T-helper 17 cell (primary cell): ENCODE results near the gene BNIP2. TPM values are rescaled to one million over a fixed set of nuclear protein-coding genes. Genes with fewer than 3 reads are reported as not detected.
A peak's percentile ranks its signal among the peaks of the same experiment; 100 is the strongest.

Experiments
- ATAC-seq: fragments of 150-1000 bp; cut with Tn5 transposase; 2 replicates; pipeline ENCODE4 v1.10.0; 2021; ENCODE audit warnings: mild to moderate bottlenecking, moderate library complexity
- DNase-seq, 3 donors: peaks; one replicate each; pipeline versions ENCODE4 v3.0.0 to v3.0.0-alpha.2; 2020 to 2021
- H3K9me3 ChIP-seq: one replicate; pipeline ENCODE4 v1.7.0; 2013; ENCODE audit warnings: low read length, mild to moderate bottlenecking; ENCODE audit not compliant: control insufficient read depth, poor library complexity, severe bottlenecking
- H3K27ac Mint-ChIP-seq: one replicate; pipeline ENCODE4 v1.8.0; 2022; ENCODE audit warnings: mild to moderate bottlenecking, moderate library complexity, mixed read lengths
- H3K27me3 Mint-ChIP-seq: one replicate; pipeline ENCODE4 v1.8.0; 2022; ENCODE audit warnings: mixed read lengths
- H3K36me3 Mint-ChIP-seq: one replicate; pipeline ENCODE4 v1.8.0; 2022; ENCODE audit warnings: low read depth, mixed read lengths
- H3K4me1 Mint-ChIP-seq: one replicate; pipeline ENCODE4 v1.8.0; 2022; ENCODE audit warnings: mild to moderate bottlenecking, mixed read lengths
- H3K4me3 Mint-ChIP-seq: one replicate; pipeline ENCODE4 v1.8.0; 2022; ENCODE audit warnings: mild to moderate bottlenecking, moderate library complexity, mixed read lengths
- total RNA-seq, 4 donors: library from RNA in 2 of 4; stranded (reverse) in 2 of 4; gene quantifications; one replicate each; pipeline ENCODE4 v1.2.3 and lab custom pipeline; 2022 to 2026

The BNIP2 gene
- total RNA-seq, 2 donors from 2014 or later = 80.1 to 97.3 TPM

GRCh38 chr15:59680346-59680745 is 8.8 kb downstream of the BNIP2 start:
- H3K9me3 ChIP-seq = no peaks in the 10 kb centered on the region
- DNase-seq (no peak), ATAC-seq (no peak)
- Mint-ChIP-seq H3K4me1 (peaks cover 19% of the 10 kb centered on the region), H3K36me3 (peaks cover 2% of the 10 kb centered on the region), H3K27me3 (no peaks in the 10 kb centered on the region), H3K4me3 (no peak overlapping the region), H3K27ac (peak overlapping the region; percentile 74)

- H3K27me3 Mint-ChIP-seq = no peaks in the 10 kb centered on the region
- peaks cover 2% of the 10 kb centered on the region for H3K36me3 Mint-ChIP-seq
- H3K4me1 Mint-ChIP-seq = peaks cover 12% of the 10 kb centered on the region
- DNase-seq = no peak
- H3K4me3 Mint-ChIP-seq = no peak overlapping the region
- peak overlapping the region; percentile 56 for H3K27ac Mint-ChIP-seq
- ATAC-seq = no peak
- no peaks in the 10 kb centered on the region for H3K9me3 ChIP-seq
Measured at GRCh38 chr15:59678620-59679019, 10.5 kb downstream of the BNIP2 start.

DNA sequence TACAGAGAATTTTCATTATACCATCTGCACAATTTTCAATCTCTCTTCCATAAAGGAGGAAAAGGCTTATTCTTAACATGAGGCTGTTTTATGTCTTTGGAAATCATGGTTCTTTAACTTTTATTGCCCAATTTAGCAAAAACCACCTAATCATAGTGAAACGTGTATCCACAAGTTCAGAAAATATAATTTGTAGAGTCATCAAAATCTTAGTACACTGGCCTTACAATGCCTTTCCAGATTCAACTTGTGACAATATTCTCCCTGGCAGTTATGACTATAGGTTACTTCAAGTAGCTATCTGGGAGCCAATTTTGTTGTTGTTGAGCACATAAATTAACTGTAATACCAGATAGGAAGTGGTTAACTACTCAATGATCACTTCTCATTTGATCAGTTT is 10.9 kb downstream of the BNIP2 start:
- no peaks in the 10 kb centered on the region for H3K9me3 ChIP-seq
- DNase-seq (no peak), ATAC-seq (no peak)
- Mint-ChIP-seq H3K4me3 (no peak overlapping the region), H3K27me3 (no peaks in the 10 kb centered on the region), H3K4me1 (peaks cover 9% of the 10 kb centered on the region), H3K36me3 (peaks cover 2% of the 10 kb centered on the region), H3K27ac (peak overlapping the region; percentile 56)

GRCh38 chr15:59676565-59676964 is 12.6 kb downstream of the BNIP2 start:
- DNase-seq (no peak), ATAC-seq (no peak)
- H3K9me3 ChIP-seq = no peaks in the 10 kb centered on the region
- Mint-ChIP-seq H3K4me3 (no peak overlapping the region), H3K4me1 (peaks cover 5% of the 10 kb centered on the region), H3K36me3 (peaks cover 3% of the 10 kb centered on the region), H3K27ac (no peak overlapping the region), H3K27me3 (no peaks in the 10 kb centered on the region)

- H3K9me3 ChIP-seq = no peaks in the 10 kb centered on the region
- H3K4me3 Mint-ChIP-seq = no peak overlapping the region
- ATAC-seq (no peak), DNase-seq (no peak)
- H3K27me3 Mint-ChIP-seq = no peaks in the 10 kb centered on the region
- peaks cover 3% of the 10 kb centered on the region for H3K36me3 Mint-ChIP-seq
- no peak overlapping the region for H3K27ac Mint-ChIP-seq
- peaks cover 4% of the 10 kb centered on the region for H3K4me1 Mint-ChIP-seq
Measured at GRCh38 chr15:59674361-59674877, 14.7 kb downstream of the BNIP2 start.

- no peak for DNase-seq
Measured at GRCh38 chr15:59668556-59668955, 20.6 kb downstream of the BNIP2 start.

DNA sequence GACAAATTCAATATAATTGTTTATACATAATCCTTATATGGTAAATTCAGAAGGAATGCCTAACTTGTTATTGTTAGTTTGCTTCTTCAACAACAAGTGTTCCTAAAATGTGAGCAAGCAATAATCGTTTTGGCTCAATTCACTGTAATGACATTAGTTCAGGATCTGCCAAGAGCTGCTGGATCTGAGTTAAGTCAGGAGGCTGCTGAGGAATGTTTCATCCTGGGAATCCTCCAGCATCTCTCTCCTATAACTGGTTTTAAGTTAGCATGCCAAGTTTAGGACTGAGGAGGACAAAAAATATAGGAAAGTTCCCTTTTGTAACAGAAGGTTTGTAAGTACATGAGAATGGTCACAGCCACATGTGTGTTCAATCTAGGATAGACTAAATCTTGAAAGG is 26.9 kb downstream of the BNIP2 start:
- ATAC-seq (no peak), DNase-seq (no peak)
- H3K9me3 ChIP-seq = no peaks in the 10 kb centered on the region
- H3K4me3 Mint-ChIP-seq = no peak overlapping the region
- no peak overlapping the region for H3K27ac Mint-ChIP-seq
- H3K4me1 Mint-ChIP-seq = peaks cover 7% of the 10 kb centered on the region
- no peaks in the 10 kb centered on the region for H3K27me3 Mint-ChIP-seq
- peaks cover 2% of the 10 kb centered on the region for H3K36me3 Mint-ChIP-seq

More at GRCh38 chr15:59668556-59668955, 20.6 kb downstream of the BNIP2 start:
- H3K4me3 Mint-ChIP-seq = no peak overlapping the region
- H3K4me1 Mint-ChIP-seq = no peaks in the 10 kb centered on the region
- ATAC-seq = no peak
- no peaks in the 10 kb centered on the region for H3K9me3 ChIP-seq
- H3K27me3 Mint-ChIP-seq = no peaks in the 10 kb centered on the region
- no peak overlapping the region for H3K27ac Mint-ChIP-seq
- peaks cover 2% of the 10 kb centered on the region for H3K36me3 Mint-ChIP-seq

- Mint-ChIP-seq H3K27ac (no peak overlapping the region), H3K4me3 (no peak overlapping the region), H3K4me1 (peaks cover 7% of the 10 kb centered on the region), H3K36me3 (peaks cover 2% of the 10 kb centered on the region), H3K27me3 (no peaks in the 10 kb centered on the region)
- DNase-seq = no peak
- no peaks in the 10 kb centered on the region for H3K9me3 ChIP-seq
- no peak for ATAC-seq
Measured at GRCh38 chr15:59659366-59659765, 29.8 kb downstream of the BNIP2 start.

DNA sequence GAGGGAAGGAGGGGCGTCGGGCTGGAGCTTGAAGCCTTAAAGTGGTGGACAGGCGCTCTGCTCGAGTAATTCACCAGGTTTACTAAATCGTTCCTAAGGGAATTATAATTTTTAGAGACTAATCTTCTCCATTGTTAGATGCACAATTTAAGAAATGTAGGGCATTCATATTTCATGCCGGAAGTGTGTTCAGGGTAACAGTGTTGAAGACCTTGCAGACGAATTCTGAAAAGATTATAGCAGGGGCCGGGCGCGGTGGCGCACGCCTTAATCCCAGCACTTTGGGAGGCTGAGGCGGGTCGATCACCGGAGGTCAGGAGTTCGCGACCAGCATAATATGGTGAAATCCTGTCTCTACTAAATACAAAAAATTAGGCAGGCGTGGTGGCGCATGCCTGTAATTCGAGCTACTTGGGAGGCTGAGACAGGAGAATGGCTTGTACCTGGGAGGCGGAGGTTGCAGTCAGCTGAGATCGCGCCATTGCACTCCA is 31.4 kb downstream of the BNIP2 start:
- Mint-ChIP-seq H3K4me1 (peaks cover 10% of the 10 kb centered on the region), H3K4me3 (peak overlapping the region; percentile 92), H3K27ac (no peak overlapping the region), H3K36me3 (peaks cover 4% of the 10 kb centered on the region), H3K27me3 (no peaks in the 10 kb centered on the region)
- H3K9me3 ChIP-seq = no peaks in the 10 kb centered on the region
- ATAC-seq (peak; percentile 27), DNase-seq (no peak)

GRCh38 chr15:59656897-59657634 is 32.1 kb downstream of the BNIP2 start, which contains the start of gene GTF2A2:
GTF2A2 (minus strand) TSS chr15:59657515; CDS start chr15:59652277, 5,238 bp downstream.
- no peaks in the 10 kb centered on the region for H3K27me3 Mint-ChIP-seq
- H3K36me3 Mint-ChIP-seq = peaks cover 4% of the 10 kb centered on the region
- H3K4me3 Mint-ChIP-seq = peak within 1 kb of the TSS; percentile 92
- H3K4me1 Mint-ChIP-seq = peaks cover 10% of the 10 kb centered on the region
- ATAC-seq = peak; percentile 99
- DNase-seq = peak; percentile 85 to 92 (median 88)
- H3K9me3 ChIP-seq = no peaks in the 10 kb centered on the region
- H3K27ac Mint-ChIP-seq = no peak within 1 kb of the TSS

DNA sequence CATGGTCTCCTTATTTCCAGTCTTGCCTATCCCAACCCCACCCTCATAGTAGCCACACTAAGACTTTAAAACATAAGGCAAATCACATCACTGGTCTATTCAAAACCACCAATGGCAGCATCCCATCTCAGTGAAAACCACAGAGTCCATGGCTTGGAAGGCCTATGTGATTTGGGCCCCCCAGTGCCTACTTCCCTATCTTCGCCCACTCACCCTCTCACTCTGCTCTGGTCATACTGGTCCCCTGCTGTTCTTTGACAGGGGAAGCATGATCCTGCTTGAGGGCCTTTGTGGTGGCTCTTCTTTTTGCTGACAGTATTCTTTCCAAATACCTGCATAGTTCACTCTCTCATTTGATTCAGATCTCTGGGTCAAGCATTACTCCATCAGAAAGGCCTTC is 35.1 kb downstream of the BNIP2 start:
- Mint-ChIP-seq H3K36me3 (peaks cover 2% of the 10 kb centered on the region), H3K4me3 (no peak overlapping the region), H3K27me3 (no peaks in the 10 kb centered on the region), H3K27ac (no peak overlapping the region), H3K4me1 (peaks cover 7% of the 10 kb centered on the region)
- no peak for DNase-seq
- no peaks in the 10 kb centered on the region for H3K9me3 ChIP-seq
- no peak for ATAC-seq

GRCh38 chr15:59649603-59650002 is 39.5 kb downstream of the BNIP2 start:
- peaks cover 9% of the 10 kb centered on the region for H3K4me1 Mint-ChIP-seq
- H3K27me3 Mint-ChIP-seq = no peaks in the 10 kb centered on the region
- no peaks in the 10 kb centered on the region for H3K9me3 ChIP-seq
- H3K27ac Mint-ChIP-seq = no peak overlapping the region
- ATAC-seq (no peak), DNase-seq (no peak)
- H3K36me3 Mint-ChIP-seq = peaks cover 9% of the 10 kb centered on the region
- no peak overlapping the region for H3K4me3 Mint-ChIP-seq

GRCh38 chr15:59647085-59647484 is 42.0 kb downstream of the BNIP2 start:
- no peaks in the 10 kb centered on the region for H3K9me3 ChIP-seq
- Mint-ChIP-seq H3K36me3 (peaks cover 10% of the 10 kb centered on the region), H3K27me3 (no peaks in the 10 kb centered on the region), H3K27ac (no peak overlapping the region), H3K4me1 (peaks cover 8% of the 10 kb centered on the region), H3K4me3 (no peak overlapping the region)
- DNase-seq (no peak), ATAC-seq (no peak)

DNA sequence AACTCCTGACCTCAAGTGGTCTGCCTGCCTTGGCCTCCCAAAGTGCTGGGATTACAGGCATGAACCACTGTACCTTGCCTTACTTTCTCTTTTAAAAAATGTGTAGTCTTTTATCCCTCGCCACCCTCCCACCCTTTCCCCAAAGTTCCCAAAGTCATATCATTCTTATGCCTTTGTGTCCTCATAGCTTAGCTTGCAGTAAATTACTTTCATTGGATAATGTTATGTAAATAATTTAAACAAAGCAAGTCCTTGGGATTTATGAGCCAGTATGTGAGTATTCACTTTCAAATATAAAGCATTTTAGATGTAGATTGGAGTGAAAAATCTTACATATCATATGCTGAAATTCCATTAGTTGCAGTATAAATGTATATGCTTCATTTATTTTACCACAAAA is 42.8 kb downstream of the BNIP2 start:
- H3K27ac Mint-ChIP-seq = no peak overlapping the region
- DNase-seq = no peak

More for the DNA sequence above, 42.8 kb downstream of the BNIP2 start:
- H3K27me3 Mint-ChIP-seq = no peaks in the 10 kb centered on the region
- H3K36me3 Mint-ChIP-seq = peaks cover 10% of the 10 kb centered on the region
- ATAC-seq = no peak
- peaks cover 8% of the 10 kb centered on the region for H3K4me1 Mint-ChIP-seq
- H3K9me3 ChIP-seq = no peaks in the 10 kb centered on the region
- H3K4me3 Mint-ChIP-seq = no peak overlapping the region
